ENCODE measurements around the gene MSRB3.

The MSRB3 gene

DNA sequence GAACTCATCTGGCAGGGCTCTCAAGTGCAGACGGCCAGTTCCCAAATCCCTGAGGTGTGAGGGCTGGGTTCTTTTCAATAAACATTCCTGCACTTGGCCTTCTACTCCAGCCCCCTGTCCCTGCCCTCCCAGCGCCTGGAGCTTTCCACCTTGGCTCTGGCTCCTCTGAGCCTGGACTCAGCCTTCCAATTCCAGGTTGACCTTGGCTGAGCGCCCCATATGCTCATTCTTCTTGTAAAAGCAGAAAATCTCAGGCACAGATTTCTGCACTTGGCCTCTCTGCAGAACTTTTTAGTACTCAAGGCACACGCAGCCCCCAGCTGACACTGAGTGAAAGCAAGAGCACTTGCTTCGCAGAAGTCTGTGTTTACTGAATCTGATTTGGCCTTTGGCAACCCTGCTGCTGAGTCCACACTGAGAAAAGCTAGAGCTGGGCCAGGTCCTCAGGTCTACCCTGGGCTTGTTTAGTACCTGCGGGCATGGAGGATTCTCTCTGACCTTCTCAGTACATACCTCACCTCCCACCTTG lies 222.7 kb downstream of the MSRB3 start:
- DNase-seq, result no peak

DNA sequence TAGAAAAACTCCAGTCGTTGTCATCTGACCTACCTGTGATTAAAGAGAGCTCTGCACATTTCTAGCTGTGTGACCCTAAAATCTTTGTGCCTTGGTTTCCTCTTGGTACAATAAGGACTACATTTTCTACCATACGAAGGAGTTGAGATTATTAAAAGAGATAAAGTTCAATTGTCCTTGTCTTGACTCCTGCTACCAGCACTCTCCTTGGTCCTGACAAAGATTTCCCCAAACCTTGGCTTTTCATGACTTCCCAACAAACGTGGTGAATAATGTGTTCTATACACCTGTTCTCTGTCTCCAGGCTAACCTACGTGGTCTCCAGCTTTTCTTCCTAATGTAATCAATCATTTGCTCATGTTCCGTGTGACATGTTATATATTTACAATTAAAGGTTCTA lies 223.5 kb downstream of the MSRB3 start:
- DNase-seq, result no peak

DNA sequence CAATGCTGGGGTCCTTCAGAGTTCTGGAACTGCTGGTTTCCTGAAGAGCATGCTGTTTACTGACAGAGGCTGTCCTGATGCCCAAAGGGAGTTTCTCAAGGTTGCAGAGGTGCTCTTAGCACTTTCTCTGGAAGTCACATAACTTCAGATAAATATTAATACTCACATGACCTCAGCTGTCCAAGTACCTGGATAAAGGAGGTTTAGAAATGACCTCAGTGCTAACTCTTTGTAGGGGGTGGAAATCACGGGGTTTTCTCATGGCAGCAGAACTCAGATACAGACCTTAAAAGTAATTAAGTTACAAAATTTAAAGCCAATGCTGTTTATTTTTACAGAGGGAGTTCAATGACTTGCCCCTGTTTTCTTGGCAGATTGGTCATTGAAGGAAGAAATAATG lies 225.9 kb downstream of the MSRB3 start:
- DNase-seq, result no peak

DNA sequence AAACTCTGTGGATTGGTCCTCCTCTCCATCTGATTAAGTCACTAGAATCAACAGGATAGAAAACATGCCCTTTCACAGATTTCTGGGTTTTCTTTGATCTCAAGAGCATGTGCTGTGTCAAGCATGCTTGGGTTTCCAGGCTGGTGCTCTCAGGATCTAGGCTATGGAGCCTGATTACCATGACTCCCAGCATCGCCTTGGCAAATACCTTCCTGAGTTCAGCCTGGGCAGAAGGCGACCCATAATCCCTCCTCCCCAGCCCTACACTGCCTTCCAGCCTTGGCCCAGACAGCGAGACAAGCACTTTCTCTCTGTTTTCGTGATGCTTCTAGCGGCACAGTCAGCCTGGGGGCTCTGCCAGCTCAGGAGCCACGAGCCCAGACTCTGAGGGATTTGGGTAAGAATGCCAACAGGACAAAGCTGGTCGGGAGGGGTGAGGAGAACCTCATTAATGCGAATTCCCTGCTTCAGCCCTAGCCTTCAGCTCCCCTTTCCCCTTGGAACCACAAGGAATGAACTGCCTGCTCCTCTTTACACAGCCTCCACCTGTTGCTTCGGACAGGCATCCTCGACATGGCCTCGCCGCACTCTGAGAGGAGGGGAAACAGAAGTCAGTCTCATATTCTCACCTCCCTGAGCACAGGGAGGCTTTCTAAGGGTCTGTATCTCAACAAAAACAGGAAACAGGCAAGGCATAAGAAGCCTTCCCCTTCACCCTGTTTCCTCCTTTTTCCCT lies 227.1 kb downstream of the MSRB3 start:
- DNase-seq, result no peak

DNA sequence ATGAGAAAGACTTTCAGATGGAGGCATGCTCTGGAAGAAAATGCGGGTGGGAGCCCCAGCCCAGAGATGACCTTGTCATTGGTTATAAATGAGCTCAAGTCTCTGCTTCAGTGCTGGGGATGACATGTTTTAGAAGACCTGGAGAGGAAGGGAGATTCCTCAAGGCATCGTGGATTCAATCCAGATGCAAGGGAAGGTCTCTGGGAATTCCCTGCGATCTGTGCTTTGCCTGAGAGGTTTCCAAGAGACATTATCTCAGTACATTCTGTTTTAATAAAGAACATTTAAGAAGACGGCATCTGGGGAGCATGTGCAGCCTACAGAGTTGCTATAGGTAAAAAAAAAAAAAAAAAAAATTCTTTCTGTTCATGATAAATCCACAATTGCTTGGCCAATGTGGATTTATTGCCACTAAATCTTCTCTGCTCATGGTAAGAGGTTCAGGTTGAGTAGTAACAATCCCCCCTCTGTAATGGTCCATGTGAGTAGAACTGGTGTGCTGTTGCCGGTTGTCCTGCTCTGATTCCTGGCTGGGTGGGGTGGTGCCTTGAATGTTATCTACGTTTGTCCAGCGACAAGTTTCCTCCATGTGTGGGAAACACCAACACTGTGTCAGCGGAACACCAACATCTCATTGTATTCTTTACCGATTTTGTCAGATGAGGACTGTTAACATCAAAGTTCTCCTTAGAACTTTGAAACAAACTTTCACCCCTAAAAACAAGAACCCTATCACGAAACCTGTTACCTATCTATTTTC lies 230.0 kb downstream of the MSRB3 start:
- no peak for DNase-seq

DNA sequence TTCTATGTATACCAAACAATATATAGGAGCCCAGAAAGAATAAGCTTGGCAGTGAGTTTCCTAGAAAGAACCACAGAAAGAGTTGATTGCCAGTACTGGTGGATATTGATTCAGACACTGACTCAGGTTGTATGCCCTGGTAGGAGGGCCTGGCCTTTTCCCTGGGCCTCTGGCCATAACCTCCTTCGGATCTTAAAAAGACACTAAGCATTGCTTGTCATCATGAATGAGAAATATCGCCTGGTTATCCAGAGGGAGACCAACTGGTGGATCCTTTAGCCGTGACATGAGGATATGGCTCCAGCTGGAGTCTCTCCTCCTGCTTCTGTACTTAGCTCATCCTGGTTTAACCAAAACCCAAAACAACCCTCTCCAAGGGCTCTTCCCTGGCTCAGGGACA lies 231.5 kb downstream of the MSRB3 start:
- no peak for DNase-seq

DNA sequence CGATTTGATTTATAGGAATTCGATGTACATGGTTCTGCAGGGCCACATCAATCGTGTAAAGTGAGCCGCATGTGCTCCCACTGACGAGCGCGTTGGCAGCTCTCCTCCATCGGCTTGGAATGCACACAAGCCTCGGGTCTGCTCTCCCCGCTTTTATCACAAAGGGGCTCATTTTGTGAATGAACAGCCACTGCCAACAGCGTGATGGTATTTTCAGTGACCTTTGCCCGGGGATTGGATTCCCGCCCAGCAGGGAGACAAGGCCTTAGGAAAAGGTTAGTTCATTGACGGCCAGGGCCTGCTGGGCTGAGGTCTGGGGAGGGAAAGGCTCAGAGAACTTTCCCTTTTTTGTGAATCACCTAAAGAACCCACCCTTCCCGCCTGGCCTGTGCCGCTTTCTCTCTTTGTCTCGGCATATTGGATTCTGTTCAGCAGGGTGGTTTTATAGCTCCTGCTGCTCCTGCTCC lies 232.1 kb downstream of the MSRB3 start:
- peak; percentile 54 for DNase-seq

DNA sequence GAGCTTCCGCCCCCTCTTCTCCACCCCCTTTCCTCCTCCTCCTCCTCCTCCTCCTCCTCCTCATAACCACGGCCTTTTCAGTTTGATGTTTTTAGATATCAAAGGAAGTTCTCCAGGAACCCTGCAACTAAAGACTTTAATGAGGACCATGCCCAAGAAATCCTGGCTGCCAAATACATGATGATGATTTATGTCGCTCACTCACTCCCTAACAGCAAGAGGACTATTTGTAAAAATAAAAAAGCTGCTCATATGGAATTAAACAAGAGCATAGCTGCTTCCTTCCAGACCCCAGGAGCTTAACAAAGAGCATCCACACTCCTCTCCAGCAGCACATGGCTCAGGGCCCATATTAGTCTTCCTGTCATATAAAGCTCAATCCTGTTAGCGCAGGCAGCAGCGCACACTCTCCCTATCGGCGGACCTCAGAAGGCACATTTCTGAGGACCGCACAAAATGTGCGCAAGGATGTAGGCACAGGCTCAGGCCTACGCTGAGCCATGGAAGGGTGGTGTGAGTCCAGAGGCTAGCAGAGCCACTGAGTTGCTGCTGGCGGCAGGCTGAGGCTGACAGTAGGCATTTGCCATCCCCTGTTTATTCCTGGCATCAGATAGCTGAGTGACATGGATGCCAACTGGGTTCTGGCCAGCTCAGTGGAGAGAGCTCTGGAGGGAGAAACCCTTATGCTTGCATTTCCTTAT lies 232.8 kb downstream of the MSRB3 start:
- peak; percentile 82 for DNase-seq

DNA sequence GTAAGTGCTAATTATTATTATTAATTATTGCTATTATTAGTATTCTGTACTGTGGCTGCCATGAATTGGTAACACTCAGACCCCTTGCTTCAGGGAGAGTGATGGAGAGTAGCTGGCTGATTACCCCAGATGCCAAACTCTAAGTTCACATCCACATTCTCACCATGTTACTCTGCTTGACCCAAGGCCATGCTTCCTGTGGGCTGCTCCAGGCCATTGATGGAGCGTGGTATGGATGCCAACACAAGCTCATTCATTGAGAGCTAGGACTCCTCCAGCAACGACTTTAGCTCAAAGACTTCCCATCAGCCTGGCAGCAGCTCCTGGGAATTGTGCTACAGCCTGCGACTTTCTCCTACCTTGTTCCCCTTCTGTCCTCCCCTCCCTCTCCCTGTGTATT lies 233.4 kb downstream of the MSRB3 start:
- DNase-seq, result no peak
